Panc1 (cell line): ENCODE measurements around the gene AP5S1. TPM values are rescaled to one million over a fixed set of nuclear protein-coding genes. Genes with fewer than 3 reads are reported as not detected.

Source experiments
- ATAC-seq: fragments of 200-7000 bp; cut with Tn5 transposase; 2 replicates; pipeline ENCODE4 v1.9.1; 2020; ENCODE audit warnings: mild to moderate bottlenecking, moderate library complexity
- BruUV-seq: library from RNA; stranded (reverse); fragments of 400-500 nt; replicated peaks from 2 replicates; lab custom pipeline; 2021; lab: Mats Ljungman, UMichigan
- CTCF ChIA-PET: fragments of 300-600 bp; sonication (Branson Sonifier 250); formaldehyde crosslinking; loops from one replicate; lab custom pipeline; 2022; ENCODE audit warnings: antibody characterized with exemption; lab: Charles Lee
- POLR2A ChIA-PET: fragments of 300-600 bp; sonication (Branson Sonifier 250); formaldehyde crosslinking; loops from one replicate; lab custom pipeline; 2022; ENCODE audit warnings: antibody characterized with exemption; lab: Charles Lee
- DNase-seq: peaks from one replicate; pipeline ENCODE4 v3.0.0-alpha.2; 2010; ENCODE audit warnings: low read depth, low spot score
- H3K27ac ChIP-seq: 2 replicates; pipeline ENCODE4 v1.5.1; 2011; ENCODE audit warnings: mild to moderate bottlenecking, low read length, inconsistent platforms
- H3K27me3 ChIP-seq: fragments of 200-500 bp; sonication (Bioruptor generic); 2 replicates; pipeline ENCODE4 v1.6.0; 2014; ENCODE audit warnings: low read length, inconsistent platforms; ENCODE audit not compliant: control insufficient read depth, insufficient read depth
- H3K36me3 ChIP-seq: fragments of 200-500 bp; sonication (Bioruptor generic); 2 replicates; pipeline ENCODE4 v1.5.1; 2014; ENCODE audit warnings: inconsistent platforms, mild to moderate bottlenecking, low read length, moderate library complexity; ENCODE audit not compliant: control insufficient read depth, insufficient read depth
- H3K4me1 ChIP-seq: 2 replicates; pipeline ENCODE4 v1.5.1; 2011; ENCODE audit warnings: inconsistent platforms, mild to moderate bottlenecking, low read length, moderate library complexity; ENCODE audit not compliant: control insufficient read depth, insufficient read depth
- H3K4me3 ChIP-seq, 2 experiments: 2 replicates each; pipeline ENCODE4 v1.5.1; 2011 to 2012; ENCODE audit warnings: low read depth in 2 of 2, low read length in 2 of 2, mild to moderate bottlenecking in 2 of 2, inconsistent platforms in 1 of 2, moderate library complexity in 1 of 2
- H3K9me3 ChIP-seq: fragments of 200-500 bp; sonication (Bioruptor generic); 2 replicates; pipeline ENCODE4 v1.5.1; 2014; ENCODE audit warnings: low read depth, mild to moderate bottlenecking, inconsistent platforms, low read length, moderate library complexity; ENCODE audit not compliant: control insufficient read depth, insufficient read depth
- CTCF ChIP-seq: fragments of 450-650 bp; IDR thresholded peaks from 2 replicates; pipeline ENCODE4 v1.5.1; 2017; ENCODE audit warnings: mild to moderate bottlenecking
- POLR2AphosphoS5 ChIP-seq: IDR thresholded peaks from 2 replicates; pipeline ENCODE4 v1.6.1; 2012; ENCODE audit warnings: mild to moderate bottlenecking, low read depth, low read length, moderate library complexity
- REST ChIP-seq, 2 experiments: IDR thresholded peaks; 2 replicates each; pipeline ENCODE4 v1.6.1; 2011 to 2012; ENCODE audit warnings: low read depth in 2 of 2, control low read depth in 1 of 2, low read length in 1 of 2, mild to moderate bottlenecking in 1 of 2, moderate library complexity in 1 of 2; ENCODE audit not compliant: insufficient read depth in 1 of 2
- SIN3A ChIP-seq: IDR thresholded peaks from 2 replicates; pipeline ENCODE4 v1.6.1; 2012; ENCODE audit warnings: low read depth, mild to moderate bottlenecking, low read length, moderate library complexity, borderline replicate concordance; ENCODE audit not compliant: insufficient read depth
- TCF7L2 ChIP-seq: IDR thresholded peaks from 2 replicates; pipeline ENCODE4 v1.6.1; 2011; ENCODE audit warnings: mild to moderate bottlenecking, low read depth, low read length, inconsistent platforms
- in situ Hi-C: cut with HindIII; loops from 2 replicates; pipeline ENCODE4 v1.10.0; 2016; ENCODE audit warnings: low sequenced_read_pairs, low pct_unique_long_range_greater_than_20kb
- intact Hi-C: fragments of 100-400 bp; cut with micrococcal nuclease; formaldehyde crosslinking; loops from one replicate; pipeline ENCODE4 v1.10.0; 2022; ENCODE audit not compliant: unreplicated experiment
- total RNA-seq: library from RNA; stranded (reverse); gene quantifications from one replicate; pipeline ENCODE4 v1.2.1, GENCODE V29; 2021; ENCODE audit not compliant: unreplicated experiment

Gene AP5S1
- total RNA-seq, 1 experiment from 2014 or later, result 23.1 TPM

GRCh38 chr20:3797592-3798372, 22.6 kb upstream of the AP5S1 start:
- intact Hi-C loops, result no loop called here
- Histone ChIP-seq H3K27ac (peak overlapping the region; percentile 97), H3K4me1 (peaks cover 16% of the 10 kb centered on the region), H3K27me3 (no peaks in the 10 kb centered on the region), H3K36me3 (peaks cover 10% of the 10 kb centered on the region), H3K9me3 (no peaks in the 10 kb centered on the region), H3K4me3 (peak overlapping the region; percentile 90 to 97)
- BruUV-seq, result no TSS peak
- POLR2A ChIA-PET, result no interaction called here
- in situ Hi-C loops, result no loop called here
- CTCF ChIA-PET, result no interaction called here
- no peak for ATAC-seq
- TF ChIP-seq CTCF, result no peak
- 0 out of 2 replicates have a peak, but pooled peaks have one; percentile 21 for TF ChIP-seq SIN3A
- no peak for TF ChIP-seq POLR2AphosphoS5
- DNase-seq, result no peak

- peaks cover 16% of the 10 kb centered on the region for H3K4me1 ChIP-seq
- DNase-seq, result no peak
- no peaks in the 10 kb centered on the region for H3K27me3 ChIP-seq
- TF ChIP-seq SIN3A, result no peak
- TF ChIP-seq REST (IDR thresholded peaks at IDR 0.05; ENCODE audit: insufficient read depth in 1 of 2, low read depth in 2 of 2, low read length in 1 of 2), result no peak
- no peak for TF ChIP-seq TCF7L2
- TF ChIP-seq CTCF, result no peak
- no peak for TF ChIP-seq POLR2AphosphoS5
- intact Hi-C loops, result no loop called here
- ChIA-PET CTCF (no interaction called here), POLR2A (no interaction called here)
- BruUV-seq, result TSS peak; percentile 74
- H3K4me3 ChIP-seq, result peak overlapping the region; percentile 90 to 97
- in situ Hi-C loops, result no loop called here
- peaks cover 10% of the 10 kb centered on the region for H3K36me3 ChIP-seq
- H3K9me3 ChIP-seq, result no peaks in the 10 kb centered on the region
- H3K27ac ChIP-seq, result peak overlapping the region; percentile 97
- no peak for ATAC-seq
Measured at GRCh38 chr20:3798373-3798768, 22.0 kb upstream of the AP5S1 start.
